ENCODE measurements around the gene CDC42BPB. TPM values are rescaled to one million over a fixed set of nuclear protein-coding genes. Genes with fewer than 3 reads are reported as not detected.

CDC42BPB gene
- total and polyA plus RNA-seq, 12 donors = 41.1 to 108 (median 77.4) TPM

GRCh38 chr14:103099081-103099732 lies 41.9 kb upstream of the CDC42BPB start:
- no peak overlapping the region for H3K27ac ChIP-seq
- peaks cover 13% of the 10 kb centered on the region for H3K27me3 ChIP-seq
- H3K4me1 ChIP-seq (replicated peaks in 1 of 2) = peaks cover 8 to 10% of the 10 kb centered on the region in 2 donors
- intact Hi-C loops (cut with DNase I) = no loop called here
- H3K36me3 ChIP-seq (replicated peaks in 1 of 2) = no peaks in the 10 kb centered on the region
- no peak for TF ChIP-seq POLR2A (IDR thresholded peaks at IDR 0.05)
- TF ChIP-seq CTCF (IDR thresholded peaks at IDR 0.05) = no peak
- no peak overlapping the region for H3K4me3 ChIP-seq
- 37 to 68% (median 51%) methylated on average over 1 to 12 of the region's 12 CpGs for WGBS, 4 donors
- DNase-seq = no peak
- H3K9me3 ChIP-seq (replicated peaks in 1 of 3) = no peaks in the 10 kb centered on the region

- no peaks in the 10 kb centered on the region for H3K9me3 ChIP-seq (replicated peaks in 1 of 3)
- H3K4me3 ChIP-seq = no peak overlapping the region
- TF ChIP-seq POLR2A (IDR thresholded peaks at IDR 0.05) (no peak), CTCF (IDR thresholded peaks at IDR 0.05) (no peak)
- no peaks in the 10 kb centered on the region for H3K36me3 ChIP-seq (replicated peaks in 1 of 2)
- WGBS, 4 donors = 71 to 76% (median 74%) methylated on average over 22 to 31 of the region's 31 CpGs
- H3K4me1 ChIP-seq (replicated peaks in 1 of 2) = peaks cover 0 to 3% of the 10 kb centered on the region in 2 donors
- no peak for DNase-seq
- peaks cover 7% of the 10 kb centered on the region for H3K27me3 ChIP-seq
- H3K27ac ChIP-seq = no peak overlapping the region
- intact Hi-C loops (cut with DNase I) = no loop called here
Observed at GRCh38 chr14:103097994-103098957, 40.9 kb upstream of the CDC42BPB start.

- no peaks in the 10 kb centered on the region for H3K9me3 ChIP-seq (replicated peaks in 1 of 3)
- peaks cover under 1% of the 10 kb centered on the region for H3K27me3 ChIP-seq
- WGBS, 4 donors = 85 to 89% (median 86%) methylated on average over 23 to 26 of the region's 26 CpGs
- H3K36me3 ChIP-seq (replicated peaks in 1 of 2) = no peaks in the 10 kb centered on the region
- intact Hi-C loops (cut with DNase I) = no loop called here
- H3K27ac ChIP-seq = no peak overlapping the region
- H3K4me1 ChIP-seq (replicated peaks in 1 of 2) = no peaks in the 10 kb centered on the region
- TF ChIP-seq CTCF (IDR thresholded peaks at IDR 0.05) = no peak
- no peak for TF ChIP-seq POLR2A (IDR thresholded peaks at IDR 0.05)
- H3K4me3 ChIP-seq = no peak overlapping the region
- no peak for DNase-seq
Observed at GRCh38 chr14:103097244-103097993, 40.1 kb upstream of the CDC42BPB start.

GRCh38 chr14:103096387-103096786 lies 39.0 kb upstream of the CDC42BPB start:
- Histone ChIP-seq H3K27ac (no peak overlapping the region), H3K4me1 (replicated peaks in 1 of 2) (peaks cover 0 to 4% of the 10 kb centered on the region in 2 donors), H3K36me3 (replicated peaks in 1 of 2) (no peaks in the 10 kb centered on the region), H3K4me3 (no peak overlapping the region), H3K9me3 (replicated peaks in 1 of 3) (no peaks in the 10 kb centered on the region), H3K27me3 (no peaks in the 10 kb centered on the region)
- TF ChIP-seq POLR2A (IDR thresholded peaks at IDR 0.05) = no peak
- DNase-seq = no peak
- intact Hi-C loops (cut with DNase I) = no loop called here
- 75 to 80% (median 78%) methylated on average over 3 to 4 of the region's 4 CpGs for WGBS, 4 donors
